Measurements from ENCODE around the gene ULBP1.

- TF ChIP-seq, protein P1, sequence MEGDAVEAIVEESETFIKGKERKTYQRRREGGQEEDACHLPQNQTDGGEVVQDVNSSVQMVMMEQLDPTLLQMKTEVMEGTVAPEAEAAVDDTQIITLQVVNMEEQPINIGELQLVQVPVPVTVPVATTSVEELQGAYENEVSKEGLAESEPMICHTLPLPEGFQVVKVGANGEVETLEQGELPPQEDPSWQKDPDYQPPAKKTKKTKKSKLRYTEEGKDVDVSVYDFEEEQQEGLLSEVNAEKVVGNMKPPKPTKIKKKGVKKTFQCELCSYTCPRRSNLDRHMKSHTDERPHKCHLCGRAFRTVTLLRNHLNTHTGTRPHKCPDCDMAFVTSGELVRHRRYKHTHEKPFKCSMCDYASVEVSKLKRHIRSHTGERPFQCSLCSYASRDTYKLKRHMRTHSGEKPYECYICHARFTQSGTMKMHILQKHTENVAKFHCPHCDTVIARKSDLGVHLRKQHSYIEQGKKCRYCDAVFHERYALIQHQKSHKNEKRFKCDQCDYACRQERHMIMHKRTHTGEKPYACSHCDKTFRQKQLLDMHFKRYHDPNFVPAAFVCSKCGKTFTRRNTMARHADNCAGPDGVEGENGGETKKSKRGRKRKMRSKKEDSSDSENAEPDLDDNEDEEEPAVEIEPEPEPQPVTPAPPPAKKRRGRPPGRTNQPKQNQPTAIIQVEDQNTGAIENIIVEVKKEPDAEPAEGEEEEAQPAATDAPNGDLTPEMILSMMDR (IDR thresholded peaks at IDR 0.05): no peak
- no peak for TF ChIP-seq POLR2A (IDR thresholded peaks at IDR 0.05)
Observed at GRCh38 chr6:149948011-149948410, 15.7 kb upstream of the ULBP1 start.
